Measurements from ENCODE around the gene JCAD.
"Not testable (repeated sequence)": the region's sequence is repeated elsewhere in the genome, so short reads cannot be mapped to it uniquely, and the experiment has no call there.

The JCAD gene

GRCh38 chr10:29992914-29993313 lies 66.5 kb downstream of the JCAD start:
- in situ Hi-C loops (cut with MboI; ENCODE audit: low sequenced_read_pairs, unreplicated experiment), result loop anchor here (25.0 kb wide), 1 partner anchor 594 kb away; no protein-coding TSS in a partner anchor
- TF ChIP-seq, protein P1, sequence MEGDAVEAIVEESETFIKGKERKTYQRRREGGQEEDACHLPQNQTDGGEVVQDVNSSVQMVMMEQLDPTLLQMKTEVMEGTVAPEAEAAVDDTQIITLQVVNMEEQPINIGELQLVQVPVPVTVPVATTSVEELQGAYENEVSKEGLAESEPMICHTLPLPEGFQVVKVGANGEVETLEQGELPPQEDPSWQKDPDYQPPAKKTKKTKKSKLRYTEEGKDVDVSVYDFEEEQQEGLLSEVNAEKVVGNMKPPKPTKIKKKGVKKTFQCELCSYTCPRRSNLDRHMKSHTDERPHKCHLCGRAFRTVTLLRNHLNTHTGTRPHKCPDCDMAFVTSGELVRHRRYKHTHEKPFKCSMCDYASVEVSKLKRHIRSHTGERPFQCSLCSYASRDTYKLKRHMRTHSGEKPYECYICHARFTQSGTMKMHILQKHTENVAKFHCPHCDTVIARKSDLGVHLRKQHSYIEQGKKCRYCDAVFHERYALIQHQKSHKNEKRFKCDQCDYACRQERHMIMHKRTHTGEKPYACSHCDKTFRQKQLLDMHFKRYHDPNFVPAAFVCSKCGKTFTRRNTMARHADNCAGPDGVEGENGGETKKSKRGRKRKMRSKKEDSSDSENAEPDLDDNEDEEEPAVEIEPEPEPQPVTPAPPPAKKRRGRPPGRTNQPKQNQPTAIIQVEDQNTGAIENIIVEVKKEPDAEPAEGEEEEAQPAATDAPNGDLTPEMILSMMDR (IDR thresholded peaks at IDR 0.05; ENCODE audit: borderline replicate concordance, control extremely low read depth, extremely low read depth, insufficient read depth, missing control alignments), result no peak
- no peak for DNase-seq (ENCODE audit: low spot score)

- TF ChIP-seq, protein P1 (IDR thresholded peaks at IDR 0.05; ENCODE audit: borderline replicate concordance, control extremely low read depth, extremely low read depth, insufficient read depth, missing control alignments), result no peak
- no peak for DNase-seq (ENCODE audit: low spot score)
- in situ Hi-C loops (cut with MboI; ENCODE audit: low sequenced_read_pairs, unreplicated experiment), result loop anchor here (25.0 kb wide), 1 partner anchor 596 kb away; no protein-coding TSS in a partner anchor
Measured at GRCh38 chr10:29991382-29991781, 68.0 kb downstream of the JCAD start.

DNA sequence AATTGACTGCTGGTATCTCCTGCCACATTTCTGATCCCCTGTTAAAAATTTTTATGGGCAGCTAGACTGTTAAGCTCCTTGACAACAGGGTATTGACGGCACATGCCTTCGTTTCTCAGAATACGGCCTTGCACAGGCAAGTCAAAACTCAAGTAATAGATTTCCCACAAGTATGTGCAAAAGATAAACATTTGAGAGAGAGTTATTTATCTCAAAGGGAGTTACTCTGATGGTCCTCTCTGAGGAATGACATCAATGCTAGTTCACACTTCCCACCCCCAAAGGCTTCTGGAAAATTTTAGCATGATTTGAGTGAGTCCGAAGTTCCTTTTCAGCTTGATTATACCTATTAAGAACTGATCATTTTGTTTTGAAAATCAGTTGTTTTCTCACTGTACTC lies 71.9 kb downstream of the JCAD start:
- in situ Hi-C loops (cut with MboI; ENCODE audit: low sequenced_read_pairs, unreplicated experiment), result loop anchor here (25.0 kb wide), 1 partner anchor 600 kb away; no protein-coding TSS in a partner anchor
- no peak for DNase-seq (ENCODE audit: low spot score)
- TF ChIP-seq, protein P1 (IDR thresholded peaks at IDR 0.05; ENCODE audit: borderline replicate concordance, control extremely low read depth, extremely low read depth, insufficient read depth, missing control alignments), result no peak

GRCh38 chr10:29982997-29983648 lies 76.3 kb downstream of the JCAD start:
- in situ Hi-C loops (cut with MboI; ENCODE audit: low sequenced_read_pairs, unreplicated experiment), result loop anchor here (25.0 kb wide), 1 partner anchor 604 kb away; no protein-coding TSS in a partner anchor

DNA sequence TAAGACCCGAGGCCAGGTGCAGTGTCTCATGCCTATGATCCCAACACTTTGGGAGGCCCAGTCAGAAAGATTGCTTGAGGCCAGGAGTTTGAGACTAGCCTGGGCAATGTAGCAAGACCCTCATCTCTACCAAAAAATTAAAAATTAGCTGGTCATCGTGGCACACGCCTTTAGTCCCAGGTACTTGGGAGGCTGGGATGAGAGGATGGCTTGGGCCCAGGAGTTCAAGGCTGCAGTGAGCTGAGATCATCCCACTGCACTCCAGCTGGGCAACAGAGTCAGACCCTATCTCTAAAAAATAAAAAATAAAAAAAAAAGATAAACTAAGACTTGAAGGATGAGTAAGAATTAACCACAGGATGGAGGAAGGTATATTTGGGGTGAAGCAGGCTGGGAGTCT lies 77.9 kb downstream of the JCAD start:
- no peak for DNase-seq (ENCODE audit: low spot score)
- TF ChIP-seq, protein P1 (IDR thresholded peaks at IDR 0.05; ENCODE audit: borderline replicate concordance, control extremely low read depth, extremely low read depth, insufficient read depth, missing control alignments), result no peak
- in situ Hi-C loops (cut with MboI; ENCODE audit: low sequenced_read_pairs, unreplicated experiment), result loop anchor here (25.0 kb wide), 1 partner anchor 606 kb away; no protein-coding TSS in a partner anchor

More at GRCh38 chr10:29982997-29983648, 76.3 kb downstream of the JCAD start:
- TF ChIP-seq, protein P1 (IDR thresholded peaks at IDR 0.05; ENCODE audit: borderline replicate concordance, control extremely low read depth, extremely low read depth, insufficient read depth, missing control alignments), result no peak
- DNase-seq (ENCODE audit: low spot score), result no peak

DNA sequence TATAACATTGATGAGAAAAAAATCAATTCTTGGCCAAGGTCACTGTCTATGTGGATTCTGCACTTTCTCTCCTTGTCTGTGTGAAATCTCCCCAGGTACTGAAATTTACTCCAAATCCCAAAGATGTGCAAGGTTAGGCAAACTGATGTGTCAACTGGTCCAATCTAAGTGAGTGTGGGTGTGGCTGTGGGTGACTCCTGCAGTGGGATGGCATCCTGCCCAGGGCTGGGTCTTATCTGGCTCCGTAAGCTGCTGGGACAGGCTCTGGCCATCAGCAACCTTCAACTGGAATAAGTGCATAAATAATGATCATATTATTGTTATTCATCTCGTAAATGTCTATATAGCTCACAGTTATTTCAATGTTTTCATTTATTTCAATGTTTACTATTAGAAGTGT lies 79.3 kb downstream of the JCAD start:
- in situ Hi-C loops (cut with MboI; ENCODE audit: low sequenced_read_pairs, unreplicated experiment), result loop anchor here (25.0 kb wide), 1 partner anchor 607 kb away; no protein-coding TSS in a partner anchor
- TF ChIP-seq, protein P1 (IDR thresholded peaks at IDR 0.05; ENCODE audit: borderline replicate concordance, control extremely low read depth, extremely low read depth, insufficient read depth, missing control alignments), result no peak
- DNase-seq (ENCODE audit: low spot score), result no peak

DNA sequence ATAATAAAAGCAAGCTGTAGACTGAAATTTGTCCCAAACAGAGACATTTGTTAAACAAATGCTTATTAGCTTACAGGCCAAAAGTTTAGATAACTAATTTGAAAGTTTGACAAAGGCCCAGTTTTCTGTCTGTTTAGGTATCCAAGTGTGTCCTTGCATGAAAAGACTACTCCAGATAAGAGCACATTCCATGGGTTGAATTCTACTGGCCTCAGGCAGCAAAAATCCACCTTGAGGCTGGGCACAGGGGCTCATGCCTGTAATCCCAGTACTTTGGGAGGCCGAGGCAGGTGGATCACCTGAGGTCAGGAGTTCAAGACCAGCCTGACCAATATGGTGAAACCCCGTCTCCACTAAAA lies 80.0 kb downstream of the JCAD start:
- DNase-seq (ENCODE audit: low spot score), result not testable (repeated sequence)
- in situ Hi-C loops (cut with MboI; ENCODE audit: low sequenced_read_pairs, unreplicated experiment), result loop anchor here (25.0 kb wide), 1 partner anchor 608 kb away; no protein-coding TSS in a partner anchor

Data from GM13976 (cell line).